Stimulated activated memory B cell treated with anti-CD40 and anti-IgM and Interleukin-4, amounts not matched to agents 10 μg/mL and 1 μg/mL and 100 μg/mL, for 72 hours (primary cell): ENCODE results near the gene ROBO1.
"Not testable (repeated sequence)": the region's sequence is repeated elsewhere in the genome, so short reads cannot be mapped to it uniquely, and the experiment has no call there.

Experiments
- ATAC-seq: fragments of 150-1000 bp; cut with Tn5 transposase; 2 replicates; pipeline ENCODE4 v1.10.0; 2021
- H3K27ac Mint-ChIP-seq: one replicate; pipeline ENCODE4 v1.8.0; 2022; ENCODE audit warnings: mild to moderate bottlenecking, mixed read lengths
- H3K27me3 Mint-ChIP-seq: one replicate; pipeline ENCODE4 v1.8.0; 2022; ENCODE audit warnings: mixed read lengths
- H3K36me3 Mint-ChIP-seq: one replicate; pipeline ENCODE4 v1.8.0; 2022; ENCODE audit warnings: mixed read lengths
- H3K4me1 Mint-ChIP-seq: one replicate; pipeline ENCODE4 v1.8.0; 2022; ENCODE audit warnings: mixed read lengths
- H3K4me3 Mint-ChIP-seq: one replicate; pipeline ENCODE4 v1.8.0; 2022; ENCODE audit warnings: mild to moderate bottlenecking, moderate library complexity, mixed read lengths
- H3K9me3 Mint-ChIP-seq: one replicate; pipeline ENCODE4 v1.8.0; 2022; ENCODE audit warnings: mixed read lengths

The ROBO1 gene

DNA sequence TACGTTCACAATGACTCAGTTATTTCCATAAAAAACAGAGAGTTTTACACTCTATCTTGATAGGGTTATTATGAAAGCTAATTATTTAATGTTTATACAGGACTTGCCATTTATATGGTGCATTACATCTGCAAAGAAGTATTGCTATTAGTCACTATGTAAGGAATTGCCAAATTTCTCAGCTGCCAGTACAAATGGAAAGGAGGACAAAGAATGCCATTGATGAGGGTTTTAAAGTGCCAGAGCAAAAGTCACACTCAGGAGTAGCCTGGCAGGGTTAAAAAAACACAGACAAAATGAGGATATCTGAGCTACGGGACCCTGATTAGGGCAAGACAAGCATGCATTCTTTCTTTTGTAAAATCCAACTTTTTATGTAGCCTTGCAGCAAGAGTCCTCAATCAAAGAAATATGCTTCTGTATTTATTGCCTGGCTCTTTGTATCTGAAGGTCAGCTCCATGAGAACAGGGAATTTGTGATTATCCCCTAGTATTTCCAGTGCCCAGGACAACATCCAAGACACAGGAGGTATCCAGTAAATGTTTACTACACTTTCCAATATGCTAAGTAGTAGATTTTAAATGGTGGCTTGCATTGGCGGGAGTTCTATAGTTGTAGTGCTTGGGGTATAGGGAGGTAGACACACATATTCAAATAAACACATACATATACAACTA, 1013.6 kb downstream of the ROBO1 start:
- Mint-ChIP-seq H3K27ac (no peak overlapping the region), H3K9me3 (peaks cover 3% of the 10 kb centered on the region), H3K27me3 (no peaks in the 10 kb centered on the region), H3K4me3 (no peak overlapping the region), H3K4me1 (no peaks in the 10 kb centered on the region), H3K36me3 (no peaks in the 10 kb centered on the region)
- no peak for ATAC-seq

DNA sequence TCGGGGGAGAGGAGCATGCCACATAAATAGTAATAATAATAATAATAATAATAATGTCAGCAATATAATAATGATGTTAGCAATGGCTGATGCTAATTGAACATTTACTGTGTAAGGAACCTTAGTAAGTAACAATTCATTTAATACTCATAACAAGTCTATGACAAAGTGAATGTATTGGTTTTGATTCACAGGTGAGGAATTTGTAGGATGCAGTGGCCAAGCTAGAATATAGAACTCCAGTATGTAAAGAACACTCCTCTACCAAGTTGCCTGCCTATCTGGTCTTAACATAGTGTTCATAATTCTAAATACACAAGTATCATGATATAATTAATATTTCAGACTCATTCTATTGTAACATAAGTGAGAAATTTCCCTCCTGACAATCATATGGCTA, 1016.5 kb downstream of the ROBO1 start:
- Mint-ChIP-seq H3K27me3 (no peaks in the 10 kb centered on the region), H3K36me3 (no peaks in the 10 kb centered on the region), H3K27ac (no peak overlapping the region), H3K4me3 (no peak overlapping the region), H3K9me3 (peaks cover 3% of the 10 kb centered on the region), H3K4me1 (no peaks in the 10 kb centered on the region)
- no peak for ATAC-seq

DNA sequence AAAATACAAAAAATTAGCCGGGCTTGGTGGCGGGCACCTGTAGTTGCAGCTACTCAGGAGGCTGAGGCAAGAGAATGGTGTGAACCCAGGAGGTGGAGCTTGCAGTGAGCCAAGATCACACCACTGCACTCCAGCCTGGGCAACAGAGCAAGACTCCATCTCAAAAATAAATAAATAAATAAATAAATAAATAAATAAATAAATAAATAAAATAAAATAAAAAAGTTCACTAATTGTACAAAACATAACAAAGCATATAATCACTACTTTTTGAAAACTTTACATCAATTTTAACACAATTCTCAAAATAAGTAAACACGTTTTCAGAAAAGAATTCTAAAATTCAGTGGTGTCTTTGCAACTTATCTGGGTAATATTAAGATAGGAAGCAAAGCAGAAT, 1017.5 kb downstream of the ROBO1 start:
- not testable (repeated sequence) for H3K4me1 Mint-ChIP-seq, H3K27me3 Mint-ChIP-seq, H3K9me3 Mint-ChIP-seq, H3K4me3 Mint-ChIP-seq, H3K27ac Mint-ChIP-seq, H3K36me3 Mint-ChIP-seq, ATAC-seq

DNA sequence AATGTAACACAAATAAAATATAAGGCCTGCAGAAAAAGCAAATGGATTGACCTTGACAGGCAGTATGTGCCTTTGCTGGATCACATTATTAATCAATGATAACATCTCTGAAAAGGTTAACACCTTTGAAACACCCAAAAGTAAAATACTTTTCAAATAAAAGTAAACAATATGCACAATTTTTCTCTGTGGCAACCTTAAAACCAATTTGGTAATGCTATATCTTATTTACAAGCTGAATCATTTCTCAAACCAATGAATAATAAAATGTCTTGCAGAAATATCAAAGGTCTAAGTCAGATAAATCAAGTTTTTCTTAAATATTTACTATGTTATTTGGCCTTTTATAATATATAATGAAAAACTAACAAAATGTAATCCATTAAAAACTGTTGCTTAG, 1018.7 kb downstream of the ROBO1 start:
- Mint-ChIP-seq H3K27ac (no peak overlapping the region), H3K4me3 (no peak overlapping the region), H3K36me3 (no peaks in the 10 kb centered on the region), H3K27me3 (no peaks in the 10 kb centered on the region), H3K9me3 (peaks cover 4% of the 10 kb centered on the region), H3K4me1 (no peaks in the 10 kb centered on the region)
- no peak for ATAC-seq

DNA sequence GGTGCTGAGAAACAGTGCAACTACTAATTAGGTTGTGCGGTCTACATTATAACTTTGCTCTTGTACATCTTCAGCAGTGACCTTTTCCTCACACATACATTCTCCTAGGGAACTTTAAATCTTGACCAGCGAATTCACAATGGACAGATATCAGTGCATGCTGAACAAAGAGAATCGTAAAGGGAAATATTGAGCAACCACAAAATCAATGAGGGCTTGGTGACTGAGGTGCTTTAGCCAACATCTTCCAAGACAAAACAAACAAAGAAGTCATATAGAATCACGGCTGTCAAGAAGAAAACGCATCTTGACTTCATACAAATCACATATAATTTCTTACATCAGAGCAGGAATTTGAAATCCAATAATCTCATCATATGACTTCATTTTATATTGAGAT, 1022.0 kb downstream of the ROBO1 start:
- H3K9me3 Mint-ChIP-seq = peaks cover 4% of the 10 kb centered on the region

DNA sequence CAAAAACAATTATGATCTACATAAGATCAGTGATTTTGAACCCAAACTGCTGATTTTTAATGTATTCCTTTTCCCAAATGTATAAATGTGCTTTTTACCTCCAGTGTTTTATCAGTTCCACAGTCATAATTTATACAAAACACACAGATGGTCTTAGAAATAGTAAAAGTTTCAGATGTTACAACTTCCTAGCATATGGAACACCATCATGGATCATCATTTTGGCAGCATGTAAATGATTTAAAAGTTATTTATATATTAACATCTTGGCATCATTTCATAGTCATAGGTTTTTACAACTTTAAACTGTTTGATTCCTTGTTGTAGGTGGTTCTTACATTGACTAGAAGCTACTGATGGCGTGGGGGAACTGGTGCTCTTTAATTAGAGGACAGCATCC, 1025.3 kb downstream of the ROBO1 start:
- Mint-ChIP-seq H3K4me3 (no peak overlapping the region), H3K27ac (no peak overlapping the region), H3K4me1 (no peaks in the 10 kb centered on the region), H3K9me3 (peaks cover 8% of the 10 kb centered on the region), H3K27me3 (no peaks in the 10 kb centered on the region), H3K36me3 (no peaks in the 10 kb centered on the region)
- no peak for ATAC-seq

More for the DNA sequence above, 1022.0 kb downstream of the ROBO1 start:
- Mint-ChIP-seq H3K36me3 (no peaks in the 10 kb centered on the region), H3K27ac (no peak overlapping the region), H3K27me3 (no peaks in the 10 kb centered on the region), H3K4me1 (no peaks in the 10 kb centered on the region), H3K4me3 (no peak overlapping the region)
- ATAC-seq = no peak

DNA sequence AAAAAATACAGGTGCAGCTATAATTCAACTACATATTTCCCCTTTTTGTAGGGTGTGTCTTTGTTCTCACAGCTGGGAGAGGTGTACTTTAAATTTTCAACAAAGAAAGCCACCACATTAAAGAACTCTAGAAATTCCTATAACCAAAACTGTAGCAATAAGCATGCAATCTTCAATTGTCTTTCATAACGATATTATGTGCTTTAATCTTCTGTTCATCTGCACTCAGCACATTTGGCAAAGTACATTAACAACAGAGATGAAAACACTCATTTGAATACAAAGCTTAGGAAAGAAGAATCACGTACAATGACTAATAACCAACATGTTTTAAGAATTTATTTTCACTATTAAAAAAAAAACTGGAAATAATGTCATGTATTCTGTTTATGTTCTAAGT, 1025.8 kb downstream of the ROBO1 start:
- no peaks in the 10 kb centered on the region for H3K36me3 Mint-ChIP-seq
- H3K4me3 Mint-ChIP-seq = no peak overlapping the region
- H3K27ac Mint-ChIP-seq = no peak overlapping the region
- ATAC-seq = no peak
- no peaks in the 10 kb centered on the region for H3K4me1 Mint-ChIP-seq
- H3K27me3 Mint-ChIP-seq = no peaks in the 10 kb centered on the region
- peaks cover 8% of the 10 kb centered on the region for H3K9me3 Mint-ChIP-seq

DNA sequence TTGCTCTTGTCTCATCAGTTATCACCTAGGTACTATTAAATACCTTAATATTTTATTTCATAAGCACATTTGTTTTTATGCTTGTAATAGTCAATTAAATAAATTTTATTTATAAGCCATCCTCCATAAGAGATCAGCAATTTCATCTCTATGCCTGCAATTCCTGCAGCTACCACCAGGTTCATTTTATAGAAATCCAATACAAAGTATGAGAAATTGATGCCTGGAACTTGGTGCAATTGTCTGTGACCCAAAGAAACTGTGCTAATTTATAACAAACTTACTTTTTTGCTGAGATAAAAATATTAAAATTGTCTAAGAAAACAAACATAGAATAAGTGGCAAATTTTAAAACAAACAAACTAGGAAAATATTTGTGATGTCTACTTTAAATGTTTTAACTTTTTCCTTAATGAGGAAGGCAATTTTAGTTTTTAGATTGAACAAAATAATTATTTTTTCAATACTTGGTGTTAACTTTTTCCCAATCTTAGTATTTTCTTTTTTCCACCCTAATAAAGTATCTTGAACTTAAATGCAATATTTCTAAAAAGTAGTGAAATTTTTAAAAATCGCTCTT, 1026.6 kb downstream of the ROBO1 start:
- H3K27ac Mint-ChIP-seq = no peak overlapping the region
- no peaks in the 10 kb centered on the region for H3K27me3 Mint-ChIP-seq

DNA sequence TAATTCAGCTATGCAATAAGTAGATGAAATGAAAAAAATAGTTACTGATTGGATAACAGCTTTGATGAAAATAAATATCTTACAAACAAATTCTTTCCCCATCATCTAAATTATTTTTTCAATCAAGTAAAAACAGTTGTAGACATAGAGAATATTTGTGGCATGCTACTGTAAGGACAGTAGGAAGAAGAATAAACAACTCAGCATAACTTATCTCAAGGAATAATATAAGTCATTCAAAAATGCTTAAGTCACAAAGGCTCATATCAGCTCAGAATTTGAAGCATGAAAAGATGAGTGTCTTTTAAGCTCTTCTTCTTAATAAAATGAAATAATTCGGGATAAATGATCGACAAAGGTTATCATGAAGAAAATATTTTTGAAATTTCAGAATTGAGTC, 1029.0 kb downstream of the ROBO1 start:
- H3K36me3 Mint-ChIP-seq = no peaks in the 10 kb centered on the region
- no peak overlapping the region for H3K4me3 Mint-ChIP-seq
- no peaks in the 10 kb centered on the region for H3K27me3 Mint-ChIP-seq
- peaks cover 4% of the 10 kb centered on the region for H3K9me3 Mint-ChIP-seq
- H3K27ac Mint-ChIP-seq = no peak overlapping the region
- no peaks in the 10 kb centered on the region for H3K4me1 Mint-ChIP-seq
- no peak for ATAC-seq

More for the DNA sequence above, 1026.6 kb downstream of the ROBO1 start:
- Mint-ChIP-seq H3K9me3 (peaks cover 8% of the 10 kb centered on the region), H3K4me1 (no peaks in the 10 kb centered on the region), H3K36me3 (no peaks in the 10 kb centered on the region), H3K4me3 (no peak overlapping the region)
- ATAC-seq = no peak

DNA sequence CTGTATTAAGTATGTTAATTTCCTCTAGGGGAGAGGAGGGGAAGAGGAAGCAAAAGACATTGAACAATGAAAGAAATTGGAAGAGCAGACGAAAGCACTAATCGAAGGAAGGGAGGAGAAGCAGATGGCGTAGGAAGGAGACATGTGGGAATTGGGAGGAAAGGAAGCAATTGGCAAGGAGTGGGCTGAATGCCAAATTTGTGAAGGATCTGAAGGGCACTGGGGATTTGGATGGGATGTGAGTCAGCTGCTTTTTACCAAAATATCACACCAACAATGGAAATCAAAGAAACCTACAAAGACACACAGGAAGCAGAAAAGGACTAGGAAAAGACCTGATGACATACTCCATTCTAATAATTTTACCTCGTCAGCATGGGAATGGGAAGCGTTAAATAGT, 1029.8 kb downstream of the ROBO1 start:
- no peak for ATAC-seq
- no peak overlapping the region for H3K27ac Mint-ChIP-seq

DNA sequence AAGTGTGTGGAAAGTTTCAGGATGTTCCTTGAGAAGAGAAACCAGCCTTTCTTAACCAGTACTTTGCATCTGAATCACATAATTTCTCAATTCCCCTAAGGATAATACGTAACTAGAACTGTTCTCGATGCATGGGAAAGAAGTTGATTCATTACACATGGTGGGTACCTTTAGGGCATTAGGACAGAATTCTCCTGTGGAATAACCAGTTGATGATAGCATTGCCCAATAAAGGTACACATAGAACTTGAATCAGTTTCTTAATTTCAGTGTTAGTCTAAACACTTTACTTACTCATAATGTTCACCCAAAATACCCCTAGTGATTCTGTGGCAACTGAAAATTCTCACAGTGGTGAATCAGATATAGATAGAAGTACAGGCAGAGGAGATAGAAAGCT, 1030.9 kb downstream of the ROBO1 start:
- ATAC-seq = no peak
- Mint-ChIP-seq H3K27ac (no peak overlapping the region), H3K27me3 (no peaks in the 10 kb centered on the region), H3K4me1 (no peaks in the 10 kb centered on the region), H3K4me3 (no peak overlapping the region), H3K36me3 (no peaks in the 10 kb centered on the region), H3K9me3 (peaks cover 7% of the 10 kb centered on the region)

More for the DNA sequence above, 1029.8 kb downstream of the ROBO1 start:
- no peaks in the 10 kb centered on the region for H3K27me3 Mint-ChIP-seq
- no peaks in the 10 kb centered on the region for H3K4me1 Mint-ChIP-seq
- peaks cover 4% of the 10 kb centered on the region for H3K9me3 Mint-ChIP-seq
- no peak overlapping the region for H3K4me3 Mint-ChIP-seq
- H3K36me3 Mint-ChIP-seq = no peaks in the 10 kb centered on the region

DNA sequence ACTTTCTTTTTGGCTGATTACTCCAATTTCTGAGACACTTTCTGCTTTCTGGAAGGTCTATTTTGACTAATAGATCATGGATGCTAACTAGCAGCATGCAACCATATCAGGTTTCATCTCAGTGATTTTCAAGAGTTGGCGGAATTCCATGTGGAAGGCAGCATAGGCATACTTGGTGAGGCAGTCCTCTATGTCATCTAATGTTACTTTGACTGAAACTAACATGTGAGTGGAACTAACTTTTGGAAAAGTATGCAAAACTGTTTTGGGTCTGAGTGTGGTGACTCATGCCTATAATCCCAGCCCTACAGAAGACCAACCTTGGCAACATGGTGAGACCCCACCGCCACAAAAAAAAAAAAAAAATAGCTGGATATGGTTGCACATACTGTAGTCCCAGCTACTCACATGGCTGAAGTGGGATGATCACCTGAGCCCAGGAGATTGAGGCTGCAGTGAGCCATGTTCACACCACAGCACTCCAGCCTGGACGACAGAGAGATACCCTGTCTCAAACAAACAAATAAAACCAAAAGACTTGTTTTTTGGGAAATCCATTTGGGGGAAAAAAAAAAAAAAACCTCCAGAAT, 1033.7 kb downstream of the ROBO1 start:
- ATAC-seq = no peak
- H3K27ac Mint-ChIP-seq = no peak overlapping the region
- H3K4me3 Mint-ChIP-seq = no peak overlapping the region
- H3K27me3 Mint-ChIP-seq = no peaks in the 10 kb centered on the region
- H3K9me3 Mint-ChIP-seq = peaks cover 7% of the 10 kb centered on the region
- H3K36me3 Mint-ChIP-seq = no peaks in the 10 kb centered on the region
- no peaks in the 10 kb centered on the region for H3K4me1 Mint-ChIP-seq

DNA sequence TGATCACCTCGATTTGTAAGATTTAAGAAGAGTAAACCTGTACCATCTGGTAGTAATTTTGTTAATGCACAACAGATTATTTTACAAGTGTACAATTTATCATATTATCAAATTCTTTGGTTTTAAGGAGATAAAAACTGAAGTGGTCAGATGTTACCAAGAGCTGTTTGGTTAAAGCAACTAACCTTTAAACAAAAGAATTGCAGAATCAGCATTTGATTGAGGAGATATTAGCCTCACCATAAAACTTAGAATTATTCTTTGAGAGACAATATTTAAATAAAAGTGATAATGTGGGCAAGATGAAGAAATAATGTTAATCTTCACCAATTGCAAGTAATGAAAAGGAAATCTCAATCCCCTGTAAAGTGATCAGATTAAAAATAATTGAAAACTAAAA, 1034.9 kb downstream of the ROBO1 start:
- no peak overlapping the region for H3K4me3 Mint-ChIP-seq
- no peaks in the 10 kb centered on the region for H3K27me3 Mint-ChIP-seq
- ATAC-seq = no peak
- no peaks in the 10 kb centered on the region for H3K36me3 Mint-ChIP-seq
- peaks cover 6% of the 10 kb centered on the region for H3K9me3 Mint-ChIP-seq
- no peaks in the 10 kb centered on the region for H3K4me1 Mint-ChIP-seq
- no peak overlapping the region for H3K27ac Mint-ChIP-seq

DNA sequence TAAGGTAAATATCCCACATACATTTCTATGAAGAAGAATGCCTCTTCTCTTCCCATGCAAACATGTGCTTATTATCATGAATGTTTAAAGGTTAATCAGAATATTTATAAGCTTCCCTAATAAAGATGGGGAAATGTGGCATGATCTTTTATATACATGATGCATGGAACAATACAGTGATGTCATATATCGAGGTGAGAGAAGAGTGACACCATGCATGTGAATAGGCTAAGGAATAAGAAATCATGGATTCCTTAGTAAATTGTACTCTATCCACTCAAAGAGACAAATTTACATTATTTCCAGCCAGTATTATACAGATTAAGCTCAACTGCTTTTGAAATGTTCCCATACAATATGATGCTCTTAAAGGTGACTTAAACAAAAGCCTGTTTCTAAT, 1035.3 kb downstream of the ROBO1 start:
- Mint-ChIP-seq H3K27me3 (no peaks in the 10 kb centered on the region), H3K27ac (no peak overlapping the region), H3K36me3 (no peaks in the 10 kb centered on the region), H3K4me1 (no peaks in the 10 kb centered on the region), H3K9me3 (peaks cover 4% of the 10 kb centered on the region), H3K4me3 (no peak overlapping the region)
- no peak for ATAC-seq

DNA sequence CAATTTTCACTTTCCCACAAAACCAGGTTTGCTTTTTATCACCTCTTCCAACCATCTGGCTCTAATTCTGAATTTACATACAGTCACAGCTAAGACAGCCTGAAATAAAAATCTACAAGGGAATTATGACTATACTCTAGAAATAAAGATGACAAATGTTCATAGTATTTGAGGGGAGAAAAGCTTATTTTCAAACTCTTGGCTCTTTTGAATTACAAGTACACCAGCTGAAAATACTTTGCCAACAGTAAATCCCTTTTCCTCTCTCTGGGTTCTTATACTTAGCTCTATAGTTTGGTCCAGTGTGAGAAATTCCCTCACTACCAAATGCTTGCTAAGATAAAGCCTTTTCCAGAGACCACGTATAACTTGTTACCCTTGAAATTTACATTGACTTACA, 1037.9 kb downstream of the ROBO1 start:
- no peak for ATAC-seq
- Mint-ChIP-seq H3K4me1 (no peaks in the 10 kb centered on the region), H3K27ac (no peak overlapping the region), H3K36me3 (no peaks in the 10 kb centered on the region), H3K4me3 (no peak overlapping the region), H3K27me3 (no peaks in the 10 kb centered on the region), H3K9me3 (peaks cover 4% of the 10 kb centered on the region)

DNA sequence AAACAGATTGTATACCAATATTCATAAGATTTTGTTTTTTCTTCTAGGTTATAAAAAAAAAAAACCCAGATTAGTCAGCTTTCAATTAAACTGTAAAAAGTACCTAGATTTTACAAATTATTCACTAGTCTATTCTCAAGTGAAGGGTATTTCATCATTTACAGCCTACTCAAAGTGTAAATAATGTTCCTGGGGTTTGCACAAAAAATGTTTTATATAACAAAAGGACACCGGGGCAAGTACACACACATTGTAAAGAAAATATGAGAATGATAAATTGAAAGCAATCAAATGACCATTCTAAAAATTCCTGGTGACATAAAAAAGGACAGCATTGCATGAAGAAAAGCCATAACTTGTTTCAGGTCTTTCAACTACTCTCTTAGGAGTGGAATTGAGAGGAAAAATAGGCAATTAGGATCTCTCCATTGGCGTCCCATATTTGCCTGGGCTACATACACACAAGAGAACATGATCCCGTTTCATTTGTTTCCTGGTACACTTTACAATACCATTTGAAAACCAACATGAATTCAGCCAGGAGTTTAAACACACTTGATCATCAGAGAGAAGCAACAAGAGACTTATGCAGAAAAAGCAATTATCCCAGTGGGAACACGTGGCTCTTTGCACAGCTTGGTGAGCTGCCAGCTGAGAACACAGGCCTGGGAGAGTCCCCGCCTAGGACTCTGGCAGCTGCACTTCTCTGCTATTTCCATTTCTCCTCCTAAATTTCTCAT, 1039.2 kb downstream of the ROBO1 start:
- H3K27me3 Mint-ChIP-seq = no peaks in the 10 kb centered on the region
- H3K36me3 Mint-ChIP-seq = no peaks in the 10 kb centered on the region
- no peak for ATAC-seq
- H3K4me1 Mint-ChIP-seq = no peaks in the 10 kb centered on the region
- no peak overlapping the region for H3K4me3 Mint-ChIP-seq
- peaks cover 4% of the 10 kb centered on the region for H3K9me3 Mint-ChIP-seq
- no peak overlapping the region for H3K27ac Mint-ChIP-seq
